RWPE2 (cell line): ENCODE results near the gene SUGCT.

Source experiments
- ATAC-seq: fragments of 200-7000 bp; cut with Tn5 transposase; 3 replicates; pipeline ENCODE4 v1.9.1; 2021; ENCODE audit warnings: low read depth
- DNase-seq: peaks from one replicate; pipeline ENCODE4 v3.0.0-alpha.2; 2020; ENCODE audit warnings: low spot score
- H3K27ac ChIP-seq: fragments of 450-650 bp; 2 replicates; pipeline ENCODE4 v1.5.1; 2017; ENCODE audit warnings: mild to moderate bottlenecking; ENCODE audit not compliant: poor library complexity, severe bottlenecking
- H3K27me3 ChIP-seq: fragments of 250-450 bp; sonication (Bioruptor Pico); 2 replicates; pipeline ENCODE4 v1.5.1; 2021; ENCODE audit warnings: mild to moderate bottlenecking, moderate library complexity; ENCODE audit not compliant: insufficient read depth, poor library complexity, severe bottlenecking
- H3K36me3 ChIP-seq: fragments of 250-450 bp; sonication (Bioruptor Pico); 2 replicates; pipeline ENCODE4 v1.5.1; 2020; ENCODE audit warnings: low read depth, mild to moderate bottlenecking, moderate library complexity
- H3K4me1 ChIP-seq: fragments of 250-450 bp; sonication (Bioruptor Pico); 2 replicates; pipeline ENCODE4 v1.5.1; 2021; ENCODE audit warnings: mild to moderate bottlenecking, moderate library complexity; ENCODE audit not compliant: insufficient read depth, poor library complexity, severe bottlenecking
- H3K4me3 ChIP-seq: fragments of 250-450 bp; sonication (Bioruptor Pico); 2 replicates; pipeline ENCODE4 v1.5.1; 2021; ENCODE audit warnings: mild to moderate bottlenecking, moderate library complexity; ENCODE audit not compliant: severe bottlenecking
- H3K9me3 ChIP-seq: fragments of 250-450 bp; sonication (Bioruptor Pico); 2 replicates; pipeline ENCODE4 v1.5.1; 2021; ENCODE audit warnings: mild to moderate bottlenecking, moderate library complexity; ENCODE audit not compliant: severe bottlenecking
- TF ChIP-seq, protein P1 (sequence below): fragments of 450-650 bp; IDR thresholded peaks from one replicate; pipeline ENCODE4 v1.5.1; 2017; ENCODE audit warnings: mild to moderate bottlenecking, moderate library complexity; ENCODE audit not compliant: poor library complexity, severe bottlenecking

SUGCT gene

DNA sequence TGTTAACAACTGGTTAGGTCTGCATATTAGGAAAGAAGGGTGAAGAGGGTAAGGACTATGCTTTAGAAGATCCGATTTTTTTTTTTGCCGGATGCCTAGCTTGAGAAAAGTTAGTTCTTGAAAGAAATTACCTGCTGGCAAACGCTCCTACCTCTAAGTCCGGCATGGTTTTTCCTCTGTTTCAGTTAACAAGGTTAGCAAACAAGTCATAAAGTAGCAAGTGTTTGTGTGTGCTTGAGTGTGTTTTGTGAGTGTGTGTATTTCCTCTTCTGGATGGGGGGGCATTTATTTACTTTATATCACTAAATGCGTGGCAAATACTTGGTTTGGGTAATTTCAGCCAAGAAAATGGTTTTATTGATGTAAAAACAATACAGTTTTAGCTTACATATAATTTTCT, 195.6 kb downstream of the SUGCT start:
- DNase-seq (no peak), ATAC-seq (no peak)
- Histone ChIP-seq H3K27ac (no peak overlapping the region), H3K36me3 (no peaks in the 10 kb centered on the region), H3K4me3 (no peak overlapping the region), H3K9me3 (no peaks in the 10 kb centered on the region), H3K27me3 (no peaks in the 10 kb centered on the region), H3K4me1 (no peaks in the 10 kb centered on the region)
- TF ChIP-seq, protein P1, sequence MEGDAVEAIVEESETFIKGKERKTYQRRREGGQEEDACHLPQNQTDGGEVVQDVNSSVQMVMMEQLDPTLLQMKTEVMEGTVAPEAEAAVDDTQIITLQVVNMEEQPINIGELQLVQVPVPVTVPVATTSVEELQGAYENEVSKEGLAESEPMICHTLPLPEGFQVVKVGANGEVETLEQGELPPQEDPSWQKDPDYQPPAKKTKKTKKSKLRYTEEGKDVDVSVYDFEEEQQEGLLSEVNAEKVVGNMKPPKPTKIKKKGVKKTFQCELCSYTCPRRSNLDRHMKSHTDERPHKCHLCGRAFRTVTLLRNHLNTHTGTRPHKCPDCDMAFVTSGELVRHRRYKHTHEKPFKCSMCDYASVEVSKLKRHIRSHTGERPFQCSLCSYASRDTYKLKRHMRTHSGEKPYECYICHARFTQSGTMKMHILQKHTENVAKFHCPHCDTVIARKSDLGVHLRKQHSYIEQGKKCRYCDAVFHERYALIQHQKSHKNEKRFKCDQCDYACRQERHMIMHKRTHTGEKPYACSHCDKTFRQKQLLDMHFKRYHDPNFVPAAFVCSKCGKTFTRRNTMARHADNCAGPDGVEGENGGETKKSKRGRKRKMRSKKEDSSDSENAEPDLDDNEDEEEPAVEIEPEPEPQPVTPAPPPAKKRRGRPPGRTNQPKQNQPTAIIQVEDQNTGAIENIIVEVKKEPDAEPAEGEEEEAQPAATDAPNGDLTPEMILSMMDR = no peak

DNA sequence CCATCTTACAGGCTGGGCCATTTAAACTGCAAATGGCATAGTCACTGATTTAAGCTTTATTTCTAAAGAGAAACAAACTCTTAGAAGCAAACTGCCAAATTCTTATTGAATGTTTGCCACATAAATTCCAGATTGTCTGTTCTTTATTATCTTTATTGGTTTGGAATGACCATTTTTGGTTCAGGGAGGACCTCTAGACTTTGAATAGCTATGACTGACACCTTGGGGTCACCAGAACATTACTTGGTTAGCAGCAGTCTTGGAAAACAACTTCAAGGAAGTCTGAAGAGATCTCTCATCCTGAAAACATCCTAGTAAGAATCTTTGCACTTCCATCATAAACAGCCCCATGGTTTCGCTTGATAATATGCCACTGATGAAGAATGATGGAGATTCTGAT, 197.1 kb downstream of the SUGCT start:
- TF ChIP-seq, protein P1 = no peak
- H3K27ac ChIP-seq = no peak overlapping the region
- DNase-seq = no peak
- H3K4me1 ChIP-seq = no peaks in the 10 kb centered on the region
- no peaks in the 10 kb centered on the region for H3K27me3 ChIP-seq
- no peak overlapping the region for H3K4me3 ChIP-seq
- no peaks in the 10 kb centered on the region for H3K36me3 ChIP-seq
- no peak for ATAC-seq
- no peaks in the 10 kb centered on the region for H3K9me3 ChIP-seq

DNA sequence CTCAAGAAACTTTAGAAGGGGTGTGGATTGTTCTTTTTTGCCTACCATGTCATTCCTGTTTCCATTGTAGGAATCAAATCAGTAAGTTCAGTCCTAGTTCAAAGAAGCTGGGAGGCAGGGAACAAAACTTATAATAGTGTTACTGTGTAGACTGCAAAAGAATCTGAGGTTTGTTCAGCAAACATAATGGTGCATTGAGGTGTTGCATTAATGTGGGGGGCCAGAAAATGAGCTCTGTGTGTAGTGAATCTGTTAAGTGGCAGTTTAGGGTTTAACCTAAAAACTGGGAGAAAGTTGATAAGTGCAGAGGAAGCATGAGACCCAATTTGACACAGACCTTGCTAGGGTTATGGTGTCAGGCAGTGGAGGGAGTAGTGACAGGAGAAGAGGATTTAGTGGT, 197.7 kb downstream of the SUGCT start:
- no peaks in the 10 kb centered on the region for H3K4me1 ChIP-seq
- no peak for DNase-seq
- no peak for ATAC-seq
- H3K9me3 ChIP-seq = no peaks in the 10 kb centered on the region
- TF ChIP-seq, protein P1 = no peak
- no peaks in the 10 kb centered on the region for H3K27me3 ChIP-seq
- H3K36me3 ChIP-seq = no peaks in the 10 kb centered on the region
- no peak overlapping the region for H3K27ac ChIP-seq
- no peak overlapping the region for H3K4me3 ChIP-seq

DNA sequence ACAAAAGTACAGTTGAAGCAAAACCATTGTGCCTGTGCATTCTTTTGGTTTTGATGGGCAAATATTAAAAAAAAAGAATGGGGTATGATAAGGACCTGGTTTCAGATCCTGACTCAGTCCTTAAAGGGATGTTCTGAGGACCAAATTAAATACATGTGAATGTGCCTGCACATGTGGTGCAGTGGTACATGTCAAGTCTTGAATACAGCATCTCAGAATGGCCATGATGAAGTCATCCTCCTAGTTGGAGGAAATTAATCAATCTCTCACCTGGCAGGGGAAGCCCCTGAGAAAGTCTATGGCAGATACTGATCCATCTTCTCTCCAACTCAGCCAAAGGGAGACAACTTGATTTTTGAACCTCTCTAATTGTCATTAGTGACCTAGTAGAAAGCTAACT, 207.0 kb downstream of the SUGCT start:
- Histone ChIP-seq H3K4me1 (no peaks in the 10 kb centered on the region), H3K9me3 (no peaks in the 10 kb centered on the region), H3K4me3 (no peak overlapping the region), H3K27me3 (no peaks in the 10 kb centered on the region), H3K36me3 (no peaks in the 10 kb centered on the region), H3K27ac (no peak overlapping the region)
- TF ChIP-seq, protein P1 = no peak
- no peak for DNase-seq
- ATAC-seq = no peak

DNA sequence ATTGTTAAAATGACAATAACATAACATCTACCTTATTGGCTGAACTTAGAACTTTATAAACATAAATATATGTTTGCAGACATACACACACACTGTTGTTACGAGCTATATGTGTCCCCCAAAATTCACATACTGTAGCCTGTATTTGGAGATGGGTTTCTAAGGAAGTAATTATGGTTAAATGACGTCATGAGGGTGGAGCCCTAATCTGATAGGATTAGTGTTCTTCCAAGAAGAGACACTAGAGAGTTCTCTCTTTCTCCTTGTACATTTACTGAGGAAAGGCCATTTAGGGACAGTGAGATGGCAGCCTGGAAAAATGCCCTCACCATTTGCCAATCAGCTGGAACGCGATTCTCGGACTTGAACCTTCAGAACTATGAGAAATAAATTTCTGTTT, 211.7 kb downstream of the SUGCT start:
- no peaks in the 10 kb centered on the region for H3K27me3 ChIP-seq
- TF ChIP-seq, protein P1 = no peak
- ATAC-seq = no peak
- no peaks in the 10 kb centered on the region for H3K4me1 ChIP-seq
- no peak overlapping the region for H3K4me3 ChIP-seq
- DNase-seq = no peak
- no peaks in the 10 kb centered on the region for H3K36me3 ChIP-seq
- no peak overlapping the region for H3K27ac ChIP-seq
- H3K9me3 ChIP-seq = no peaks in the 10 kb centered on the region
